HEK293 (cell line): ENCODE data around the gene USP31.

ENCODE experiments used
- CTCF ChIA-PET: fragments of 350-600 bp; formaldehyde crosslinking; extraction: SDS; loops from one replicate; lab custom pipeline; 2021; ENCODE audit warnings: antibody characterized with exemption; lab: Yijun Ruan, JAX
- POLR2A ChIA-PET: fragments of 300-600 bp; formaldehyde crosslinking; extraction: SDS; loops from one replicate; lab custom pipeline; 2020; ENCODE audit warnings: antibody characterized with exemption, inconsistent platforms; lab: Yijun Ruan, JAX
- H3K27ac ChIP-seq: fragments of 200-500 bp; sonication (Bioruptor generic); 2 replicates; pipeline ENCODE4 v1.5.1; 2014; ENCODE audit warnings: low read depth, low read length, control low read depth, inconsistent platforms; ENCODE audit errors: extremely low read depth
- H3K36me3 ChIP-seq, 2 experiments: fragments of 200-500 bp in 1 of 2; sonication (Bioruptor generic) in 1 of 2; 1 replicate in 1 of 2; 2 replicates in 1 of 2; pipeline ENCODE4 v1.5.1; 2014 to 2017; ENCODE audit warnings: inconsistent platforms in 2 of 2, low read length in 2 of 2; ENCODE audit not compliant: control insufficient read depth in 2 of 2, insufficient read depth in 1 of 2
- H3K4me1 ChIP-seq: fragments of 200-500 bp; sonication (Bioruptor generic); 2 replicates; pipeline ENCODE4 v1.5.1; 2014; ENCODE audit warnings: mild to moderate bottlenecking, low read length, inconsistent platforms; ENCODE audit not compliant: control insufficient read depth, insufficient read depth
- H3K4me3 ChIP-seq: 2 replicates; pipeline ENCODE4 v1.5.1; 2011; ENCODE audit warnings: low read depth, mild to moderate bottlenecking, control low read depth, low read length, moderate library complexity
- H3K9me3 ChIP-seq: fragments of 200-500 bp; sonication (Bioruptor generic); 2 replicates; pipeline ENCODE4 v1.5.1; 2014; ENCODE audit warnings: low read depth, low read length, inconsistent platforms; ENCODE audit not compliant: control insufficient read depth, insufficient read depth
- EGR2 ChIP-seq: fragments of 450-650 bp; formaldehyde crosslinking; IDR thresholded peaks from 2 replicates; pipeline ENCODE4 v1.5.1; 2016; ENCODE audit warnings: low read depth, missing biosample characterization, missing genetic modification characterization
- GLIS1 ChIP-seq: fragments of 450-650 bp; formaldehyde crosslinking; IDR thresholded peaks from 2 replicates; pipeline ENCODE4 v1.5.1; 2016; ENCODE audit warnings: missing biosample characterization, missing genetic modification characterization
- HOXD13 ChIP-seq: sonication (generic); formaldehyde crosslinking; IDR thresholded peaks from 2 replicates; pipeline ENCODE4 v1.8.0; 2022; ENCODE audit warnings: missing genetic modification reagents, borderline replicate concordance
- IKZF3 ChIP-seq: fragments of 450-650 bp; IDR thresholded peaks from 2 replicates; pipeline ENCODE4 v1.5.0; 2018; ENCODE audit warnings: missing biosample characterization, mild to moderate bottlenecking, missing genetic modification characterization, moderate library complexity
- OVOL3 ChIP-seq: fragments of 450-650 bp; formaldehyde crosslinking; IDR thresholded peaks from 2 replicates; pipeline ENCODE4 v1.5.1; 2016; ENCODE audit warnings: missing biosample characterization, missing genetic modification characterization
- ZBTB17 ChIP-seq: fragments of 450-650 bp; formaldehyde crosslinking; IDR thresholded peaks from 2 replicates; pipeline ENCODE4 v1.5.1; 2016; ENCODE audit warnings: missing biosample characterization, missing genetic modification characterization
- ZNF133 ChIP-seq: fragments of 450-650 bp; formaldehyde crosslinking; IDR thresholded peaks from 2 replicates; pipeline ENCODE4 v1.5.1; 2016; ENCODE audit warnings: missing biosample characterization, missing genetic modification characterization
- ZNF2 ChIP-seq: fragments of 450-650 bp; formaldehyde crosslinking; IDR thresholded peaks from 2 replicates; pipeline ENCODE4 v1.5.1; 2016; ENCODE audit warnings: missing biosample characterization, missing genetic modification characterization
- ZNF366 ChIP-seq: fragments of 450-650 bp; formaldehyde crosslinking; conservative IDR thresholded peaks from 2 replicates; pipeline ENCODE4 v1.5.1; 2016; ENCODE audit warnings: missing biosample characterization, missing genetic modification characterization
- ZNF501 ChIP-seq: fragments of 450-650 bp; formaldehyde crosslinking; IDR thresholded peaks from 2 replicates; pipeline ENCODE4 v1.5.1; 2016; ENCODE audit warnings: missing biosample characterization, missing genetic modification characterization
- ZNF548 ChIP-seq: fragments of 450-650 bp; formaldehyde crosslinking; IDR thresholded peaks from 2 replicates; pipeline ENCODE4 v1.5.1; 2016; ENCODE audit warnings: missing biosample characterization, missing genetic modification characterization
- ZNF585B ChIP-seq: fragments of 450-650 bp; formaldehyde crosslinking; IDR thresholded peaks from 2 replicates; pipeline ENCODE4 v1.5.1; 2016; ENCODE audit warnings: missing biosample characterization, missing genetic modification characterization
- ZNF837 ChIP-seq: fragments of 450-650 bp; formaldehyde crosslinking; IDR thresholded peaks from 2 replicates; pipeline ENCODE4 v1.5.1; 2016; ENCODE audit warnings: missing biosample characterization, missing genetic modification characterization
- TF ChIP-seq, protein P1 (sequence below): fragments of 450-650 bp; formaldehyde crosslinking; IDR thresholded peaks from 2 replicates; pipeline ENCODE4 v1.5.1; 2016; ENCODE audit warnings: missing biosample characterization, missing genetic modification characterization
- TF ChIP-seq, protein P2 (sequence below): fragments of 450-650 bp; formaldehyde crosslinking; IDR thresholded peaks from 2 replicates; pipeline ENCODE4 v1.5.1; 2016; ENCODE audit warnings: missing biosample characterization, missing genetic modification characterization
- TF ChIP-seq, protein P3 (sequence below): fragments of 450-650 bp; formaldehyde crosslinking; IDR thresholded peaks from 2 replicates; pipeline ENCODE4 v1.5.1; 2016; ENCODE audit warnings: missing biosample characterization, missing genetic modification characterization
- TF ChIP-seq, protein P4 (sequence below): fragments of 450-650 bp; formaldehyde crosslinking; IDR thresholded peaks from 2 replicates; pipeline ENCODE4 v1.5.1; 2017; ENCODE audit warnings: missing biosample characterization, missing genetic modification characterization
- TF ChIP-seq, protein P5 (sequence below): fragments of 450-650 bp; formaldehyde crosslinking; IDR thresholded peaks from 2 replicates; pipeline ENCODE4 v1.5.1; 2016; ENCODE audit warnings: missing biosample characterization, missing genetic modification characterization
- TF ChIP-seq, protein P6 (sequence below): fragments of 450-650 bp; formaldehyde crosslinking; IDR thresholded peaks from 2 replicates; pipeline ENCODE4 v1.5.1; 2016; ENCODE audit warnings: missing biosample characterization, missing genetic modification characterization
- TF ChIP-seq, protein P7 (sequence below): fragments of 450-650 bp; formaldehyde crosslinking; IDR thresholded peaks from 2 replicates; pipeline ENCODE4 v1.5.1; 2016; ENCODE audit warnings: missing biosample characterization, missing genetic modification characterization

The USP31 gene

DNA sequence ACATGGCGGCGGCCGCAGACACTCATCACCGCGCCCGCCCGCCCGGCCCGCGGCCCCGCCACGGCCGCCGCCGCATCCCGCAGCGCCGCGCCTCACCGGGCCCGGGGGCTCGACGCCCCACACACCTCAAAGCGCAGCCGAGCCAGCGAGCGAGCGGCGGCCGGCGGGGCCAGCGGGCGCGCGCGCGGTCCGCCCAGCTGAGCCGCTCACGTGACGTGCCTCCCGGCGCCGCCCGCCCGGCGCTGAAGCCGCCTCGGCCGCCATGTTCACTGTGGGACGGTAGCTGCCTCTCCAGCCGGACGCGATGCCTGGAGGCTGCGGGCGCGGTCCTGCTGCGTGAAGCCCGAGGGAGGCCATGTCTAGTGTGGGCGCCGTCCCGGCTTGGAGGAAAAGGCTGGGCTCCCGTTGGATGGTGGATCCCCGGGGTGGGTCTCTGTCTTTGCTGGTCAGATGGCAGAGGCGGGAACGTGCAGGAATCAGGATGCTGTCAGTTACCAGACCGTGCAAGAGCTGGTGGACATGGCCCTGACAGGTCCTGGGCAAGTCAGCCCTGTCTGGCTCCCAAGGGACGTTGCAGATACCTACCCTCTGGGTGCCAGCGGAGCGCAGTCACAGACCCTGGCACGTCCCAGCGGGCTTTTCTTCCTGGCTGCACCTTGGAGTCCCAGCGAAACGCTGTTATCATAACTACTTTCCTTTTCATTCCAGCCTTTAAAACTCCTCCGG is at the start of gene USP31 (continued):
- TF ChIP-seq ZNF837 (tag by site-specific recombination) (no peak), ZBTB17 (tag by site-specific recombination) (peak; percentile 96), ZNF2 (peak; percentile 45; the same call in 1 of the 2 replicates), IKZF3 (peak; percentile 92), EGR2 (0 out of 2 replicates have a peak, but pooled peaks have one; percentile 29), ZNF133 (no peak)
- TF ChIP-seq, protein P1, sequence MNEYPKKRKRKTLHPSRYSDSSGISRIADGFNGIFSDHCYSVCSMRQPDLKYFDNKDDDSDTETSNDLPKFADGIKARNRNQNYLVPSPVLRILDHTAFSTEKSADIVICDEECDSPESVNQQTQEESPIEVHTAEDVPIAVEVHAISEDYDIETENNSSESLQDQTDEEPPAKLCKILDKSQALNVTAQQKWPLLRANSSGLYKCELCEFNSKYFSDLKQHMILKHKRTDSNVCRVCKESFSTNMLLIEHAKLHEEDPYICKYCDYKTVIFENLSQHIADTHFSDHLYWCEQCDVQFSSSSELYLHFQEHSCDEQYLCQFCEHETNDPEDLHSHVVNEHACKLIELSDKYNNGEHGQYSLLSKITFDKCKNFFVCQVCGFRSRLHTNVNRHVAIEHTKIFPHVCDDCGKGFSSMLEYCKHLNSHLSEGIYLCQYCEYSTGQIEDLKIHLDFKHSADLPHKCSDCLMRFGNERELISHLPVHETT (tag by site-specific recombination) = peak; percentile 44; the same call in 1 of the 2 replicates
- TF ChIP-seq, protein P2, sequence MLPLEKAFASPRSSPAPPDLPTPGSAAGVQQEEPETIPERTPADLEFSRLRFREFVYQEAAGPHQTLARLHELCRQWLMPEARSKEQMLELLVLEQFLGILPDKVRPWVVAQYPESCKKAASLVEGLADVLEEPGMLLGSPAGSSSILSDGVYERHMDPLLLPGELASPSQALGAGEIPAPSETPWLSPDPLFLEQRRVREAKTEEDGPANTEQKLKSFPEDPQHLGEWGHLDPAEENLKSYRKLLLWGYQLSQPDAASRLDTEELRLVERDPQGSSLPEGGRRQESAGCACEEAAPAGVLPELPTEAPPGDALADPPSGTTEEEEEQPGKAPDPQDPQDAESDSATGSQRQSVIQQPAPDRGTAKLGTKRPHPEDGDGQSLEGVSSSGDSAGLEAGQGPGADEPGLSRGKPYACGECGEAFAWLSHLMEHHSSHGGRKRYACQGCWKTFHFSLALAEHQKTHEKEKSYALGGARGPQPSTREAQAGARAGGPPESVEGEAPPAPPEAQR (tag by site-specific recombination) = 0 out of 2 replicates have a peak, but pooled peaks have one; percentile 50
- TF ChIP-seq, protein P3, sequence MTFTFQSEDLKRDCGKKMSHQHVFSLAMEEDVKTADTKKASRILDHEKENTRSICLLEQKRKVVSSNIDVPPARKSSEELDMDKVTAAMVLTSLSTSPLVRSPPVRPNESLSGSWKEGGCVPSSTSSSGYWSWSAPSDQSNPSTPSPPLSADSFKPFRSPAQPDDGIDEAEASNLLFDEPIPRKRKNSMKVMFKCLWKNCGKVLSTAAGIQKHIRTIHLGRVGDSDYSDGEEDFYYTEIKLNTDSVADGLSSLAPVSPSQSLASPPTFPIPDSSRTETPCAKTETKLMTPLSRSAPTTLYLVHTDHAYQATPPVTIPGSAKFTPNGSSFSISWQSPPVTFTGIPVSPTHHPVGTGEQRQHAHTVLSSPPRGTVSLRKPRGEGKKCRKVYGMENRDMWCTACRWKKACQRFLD = peak; percentile 96

DNA sequence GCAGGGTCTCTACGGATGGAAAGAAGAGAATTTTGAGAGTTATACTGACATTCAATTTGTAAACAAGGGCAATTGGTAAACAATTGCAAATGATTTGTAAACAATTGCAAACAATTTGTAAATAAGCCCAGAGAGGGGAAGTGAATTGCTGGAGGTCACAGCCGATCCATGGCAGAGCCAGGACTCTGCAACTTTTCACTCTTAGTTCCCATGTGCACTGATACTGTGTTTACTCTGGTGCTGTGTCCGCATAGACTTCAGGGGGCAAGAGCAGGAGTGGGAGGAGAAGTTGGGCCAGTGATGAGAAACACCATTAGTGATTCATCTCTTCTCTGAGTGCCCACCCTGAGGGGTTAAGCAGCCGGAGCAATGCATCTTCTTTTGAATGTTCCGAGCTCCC is 47.3 kb upstream of the USP31 start:
- ChIA-PET POLR2A (no interaction called here), CTCF (interaction anchor here (0.6 kb wide), 1 partner anchor 51 kb away, joined by 3 read pairs; no protein-coding TSS in a partner anchor)
- Histone ChIP-seq H3K4me3 (no peak overlapping the region), H3K9me3 (no peaks in the 10 kb centered on the region), H3K27ac (no peak overlapping the region), H3K36me3 (no peaks in the 10 kb centered on the region), H3K4me1 (no peaks in the 10 kb centered on the region)
- TF ChIP-seq, protein P4, sequence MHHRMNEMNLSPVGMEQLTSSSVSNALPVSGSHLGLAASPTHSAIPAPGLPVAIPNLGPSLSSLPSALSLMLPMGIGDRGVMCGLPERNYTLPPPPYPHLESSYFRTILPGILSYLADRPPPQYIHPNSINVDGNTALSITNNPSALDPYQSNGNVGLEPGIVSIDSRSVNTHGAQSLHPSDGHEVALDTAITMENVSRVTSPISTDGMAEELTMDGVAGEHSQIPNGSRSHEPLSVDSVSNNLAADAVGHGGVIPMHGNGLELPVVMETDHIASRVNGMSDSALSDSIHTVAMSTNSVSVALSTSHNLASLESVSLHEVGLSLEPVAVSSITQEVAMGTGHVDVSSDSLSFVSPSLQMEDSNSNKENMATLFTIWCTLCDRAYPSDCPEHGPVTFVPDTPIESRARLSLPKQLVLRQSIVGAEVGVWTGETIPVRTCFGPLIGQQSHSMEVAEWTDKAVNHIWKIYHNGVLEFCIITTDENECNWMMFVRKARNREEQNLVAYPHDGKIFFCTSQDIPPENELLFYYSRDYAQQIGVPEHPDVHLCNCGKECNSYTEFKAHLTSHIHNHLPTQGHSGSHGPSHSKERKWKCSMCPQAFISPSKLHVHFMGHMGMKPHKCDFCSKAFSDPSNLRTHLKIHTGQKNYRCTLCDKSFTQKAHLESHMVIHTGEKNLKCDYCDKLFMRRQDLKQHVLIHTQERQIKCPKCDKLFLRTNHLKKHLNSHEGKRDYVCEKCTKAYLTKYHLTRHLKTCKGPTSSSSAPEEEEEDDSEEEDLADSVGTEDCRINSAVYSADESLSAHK (tag by site-specific recombination) = no peak
- peak; percentile 60; the same call in 1 of the 2 replicates for TF ChIP-seq GLIS1 (tag by site-specific recombination)

DNA sequence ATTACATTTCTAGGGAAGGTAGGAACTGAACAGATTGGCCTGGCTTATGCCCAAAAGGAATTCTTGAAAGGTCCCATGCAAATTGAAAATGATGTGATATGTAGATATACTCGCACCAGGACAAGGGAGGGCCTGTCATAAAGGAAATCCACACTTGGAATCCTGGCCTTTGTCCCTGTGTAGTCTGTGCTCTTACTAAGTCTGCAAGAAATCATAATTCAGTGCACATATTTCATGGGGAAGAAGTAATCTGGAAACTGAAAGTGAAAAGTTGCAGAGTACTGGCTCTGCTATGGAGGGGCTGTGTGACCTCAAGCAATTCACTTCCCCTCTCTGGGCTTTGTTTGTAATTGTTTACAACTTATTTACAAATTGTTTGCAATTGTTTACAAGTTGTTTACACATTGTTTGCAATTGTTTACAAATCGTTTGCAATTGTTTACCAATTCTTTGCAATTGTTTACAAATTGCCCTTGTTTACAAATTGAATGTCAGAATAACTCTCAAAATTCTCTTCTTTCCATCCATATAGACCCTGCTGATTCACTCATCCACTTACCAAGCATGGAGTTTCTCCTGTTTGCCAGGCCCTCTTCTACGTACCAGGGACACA is 46.2 kb upstream of the USP31 start:
- no peak overlapping the region for H3K27ac ChIP-seq
- no peak overlapping the region for H3K4me3 ChIP-seq
- ChIA-PET CTCF (no interaction called here), POLR2A (no interaction called here)
- H3K36me3 ChIP-seq = no peaks in the 10 kb centered on the region
- no peaks in the 10 kb centered on the region for H3K9me3 ChIP-seq
- H3K4me1 ChIP-seq = no peaks in the 10 kb centered on the region
- TF ChIP-seq ZNF366 (no peak), ZNF548 (tag by site-specific recombination) (no peak), ZNF585B (tag by site-specific recombination) (no peak), ZNF501 (tag by site-specific recombination) (no peak), HOXD13 (CRISPR knock-in tag) (no peak), OVOL3 (tag by site-specific recombination) (no peak)
- TF ChIP-seq, protein P5, sequence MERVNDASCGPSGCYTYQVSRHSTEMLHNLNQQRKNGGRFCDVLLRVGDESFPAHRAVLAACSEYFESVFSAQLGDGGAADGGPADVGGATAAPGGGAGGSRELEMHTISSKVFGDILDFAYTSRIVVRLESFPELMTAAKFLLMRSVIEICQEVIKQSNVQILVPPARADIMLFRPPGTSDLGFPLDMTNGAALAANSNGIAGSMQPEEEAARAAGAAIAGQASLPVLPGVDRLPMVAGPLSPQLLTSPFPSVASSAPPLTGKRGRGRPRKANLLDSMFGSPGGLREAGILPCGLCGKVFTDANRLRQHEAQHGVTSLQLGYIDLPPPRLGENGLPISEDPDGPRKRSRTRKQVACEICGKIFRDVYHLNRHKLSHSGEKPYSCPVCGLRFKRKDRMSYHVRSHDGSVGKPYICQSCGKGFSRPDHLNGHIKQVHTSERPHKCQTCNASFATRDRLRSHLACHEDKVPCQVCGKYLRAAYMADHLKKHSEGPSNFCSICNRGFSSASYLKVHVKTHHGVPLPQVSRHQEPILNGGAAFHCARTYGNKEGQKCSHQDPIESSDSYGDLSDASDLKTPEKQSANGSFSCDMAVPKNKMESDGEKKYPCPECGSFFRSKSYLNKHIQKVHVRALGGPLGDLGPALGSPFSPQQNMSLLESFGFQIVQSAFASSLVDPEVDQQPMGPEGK (tag by site-specific recombination) = no peak
- TF ChIP-seq, protein P6, sequence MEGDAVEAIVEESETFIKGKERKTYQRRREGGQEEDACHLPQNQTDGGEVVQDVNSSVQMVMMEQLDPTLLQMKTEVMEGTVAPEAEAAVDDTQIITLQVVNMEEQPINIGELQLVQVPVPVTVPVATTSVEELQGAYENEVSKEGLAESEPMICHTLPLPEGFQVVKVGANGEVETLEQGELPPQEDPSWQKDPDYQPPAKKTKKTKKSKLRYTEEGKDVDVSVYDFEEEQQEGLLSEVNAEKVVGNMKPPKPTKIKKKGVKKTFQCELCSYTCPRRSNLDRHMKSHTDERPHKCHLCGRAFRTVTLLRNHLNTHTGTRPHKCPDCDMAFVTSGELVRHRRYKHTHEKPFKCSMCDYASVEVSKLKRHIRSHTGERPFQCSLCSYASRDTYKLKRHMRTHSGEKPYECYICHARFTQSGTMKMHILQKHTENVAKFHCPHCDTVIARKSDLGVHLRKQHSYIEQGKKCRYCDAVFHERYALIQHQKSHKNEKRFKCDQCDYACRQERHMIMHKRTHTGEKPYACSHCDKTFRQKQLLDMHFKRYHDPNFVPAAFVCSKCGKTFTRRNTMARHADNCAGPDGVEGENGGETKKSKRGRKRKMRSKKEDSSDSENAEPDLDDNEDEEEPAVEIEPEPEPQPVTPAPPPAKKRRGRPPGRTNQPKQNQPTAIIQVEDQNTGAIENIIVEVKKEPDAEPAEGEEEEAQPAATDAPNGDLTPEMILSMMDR (tag by site-specific recombination) = no peak
- TF ChIP-seq, protein P7, sequence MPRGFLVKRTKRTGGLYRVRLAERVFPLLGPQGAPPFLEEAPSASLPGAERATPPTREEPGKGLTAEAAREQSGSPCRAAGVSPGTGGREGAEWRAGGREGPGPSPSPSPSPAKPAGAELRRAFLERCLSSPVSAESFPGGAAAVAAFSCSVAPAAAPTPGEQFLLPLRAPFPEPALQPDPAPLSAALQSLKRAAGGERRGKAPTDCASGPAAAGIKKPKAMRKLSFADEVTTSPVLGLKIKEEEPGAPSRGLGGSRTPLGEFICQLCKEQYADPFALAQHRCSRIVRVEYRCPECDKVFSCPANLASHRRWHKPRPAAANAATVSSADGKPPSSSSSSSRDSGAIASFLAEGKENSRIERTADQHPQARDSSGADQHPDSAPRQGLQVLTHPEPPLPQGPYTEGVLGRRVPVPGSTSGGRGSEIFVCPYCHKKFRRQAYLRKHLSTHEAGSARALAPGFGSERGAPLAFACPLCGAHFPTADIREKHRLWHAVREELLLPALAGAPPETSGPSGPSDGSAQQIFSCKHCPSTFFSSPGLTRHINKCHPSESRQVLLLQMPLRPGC (tag by site-specific recombination) = no peak
